GM18498 (cell line): Measurements from ENCODE around the gene ADAM23.

Experiments
- ATAC-seq: cut with Tn5 transposase; IDR thresholded peaks from one replicate; pipeline ENCODE4 v1.9.1; 2021; ENCODE audit warnings: mild to moderate bottlenecking, moderate library complexity; ENCODE audit not compliant: unreplicated experiment

Gene ADAM23

DNA sequence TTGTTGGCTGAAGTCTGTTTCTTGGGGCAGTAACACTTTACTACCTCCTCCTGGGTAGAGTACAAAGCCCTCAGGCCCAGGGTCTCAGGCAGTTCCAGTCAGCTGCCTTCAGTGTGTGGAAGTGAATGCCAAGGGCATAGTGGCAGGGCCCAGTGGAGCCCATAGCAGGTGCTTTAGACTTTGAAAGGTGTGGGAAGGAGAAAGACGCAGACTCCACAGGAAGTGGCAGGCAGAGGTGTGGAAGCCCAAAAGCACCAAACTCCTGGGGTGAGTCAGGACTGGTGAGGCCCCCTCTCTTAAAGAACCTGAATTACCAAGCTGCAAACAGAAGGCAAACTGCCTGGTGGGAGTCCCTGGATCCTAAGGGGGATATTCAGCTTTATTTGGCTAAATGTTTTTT, 45.3 kb downstream of the ADAM23 start:
- ATAC-seq, result no peak

DNA sequence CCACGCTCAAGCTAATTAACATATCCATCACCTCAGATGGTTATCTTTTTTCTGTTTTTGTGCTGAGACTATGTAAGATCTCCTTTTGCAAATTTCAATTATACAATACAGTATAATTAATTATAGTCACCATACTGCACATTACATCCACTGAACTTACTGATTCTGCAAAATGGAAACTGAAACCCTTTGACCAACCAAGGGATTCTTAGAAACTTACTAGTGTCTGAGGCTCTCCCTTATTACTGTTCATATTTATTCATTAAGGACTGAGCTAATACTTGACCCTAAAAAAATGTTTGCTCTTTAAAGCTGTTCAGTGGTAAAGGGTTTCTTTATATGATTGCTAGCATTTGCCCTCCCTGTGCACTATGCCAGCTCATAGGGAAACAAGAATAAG, 50.7 kb downstream of the ADAM23 start:
- no peak for ATAC-seq

DNA sequence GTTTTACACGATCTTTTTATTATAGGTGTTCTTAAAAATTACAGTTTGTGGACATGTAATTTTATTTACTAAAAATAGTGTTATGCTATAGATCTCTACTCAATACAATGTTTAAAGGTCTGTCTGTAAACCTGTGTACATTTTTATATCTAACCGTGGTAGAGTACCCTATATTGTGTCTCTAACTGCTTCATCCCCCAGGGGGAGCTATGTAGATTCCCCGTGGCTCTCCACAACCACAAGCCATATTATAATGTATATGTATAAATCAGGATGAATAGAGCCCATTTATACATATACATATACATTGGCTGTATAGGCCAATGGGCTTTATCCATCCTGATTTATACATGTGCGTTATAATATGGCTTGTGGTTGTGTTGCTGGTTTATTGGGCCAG, 59.4 kb downstream of the ADAM23 start:
- ATAC-seq, result no peak

DNA sequence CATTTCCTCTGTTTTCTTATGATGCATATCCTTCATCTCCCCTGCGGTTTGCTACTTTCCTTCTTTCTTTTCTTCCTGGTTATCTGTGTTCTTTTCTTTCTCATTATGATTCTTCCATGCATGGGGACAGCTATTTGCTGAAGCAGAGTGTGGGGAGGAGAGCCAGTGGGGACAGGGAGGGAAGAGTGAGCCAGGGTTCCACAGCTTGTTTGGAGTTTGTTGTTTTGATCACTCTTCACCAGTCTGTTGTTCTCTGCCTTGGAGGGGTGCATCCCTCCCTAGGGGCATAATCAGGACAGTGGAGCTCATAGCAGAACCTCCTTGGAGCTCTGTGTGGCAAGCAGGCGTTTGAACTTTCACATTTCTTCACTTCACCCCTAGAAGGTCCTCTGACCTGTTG, 68.0 kb downstream of the ADAM23 start:
- ATAC-seq, result no peak

DNA sequence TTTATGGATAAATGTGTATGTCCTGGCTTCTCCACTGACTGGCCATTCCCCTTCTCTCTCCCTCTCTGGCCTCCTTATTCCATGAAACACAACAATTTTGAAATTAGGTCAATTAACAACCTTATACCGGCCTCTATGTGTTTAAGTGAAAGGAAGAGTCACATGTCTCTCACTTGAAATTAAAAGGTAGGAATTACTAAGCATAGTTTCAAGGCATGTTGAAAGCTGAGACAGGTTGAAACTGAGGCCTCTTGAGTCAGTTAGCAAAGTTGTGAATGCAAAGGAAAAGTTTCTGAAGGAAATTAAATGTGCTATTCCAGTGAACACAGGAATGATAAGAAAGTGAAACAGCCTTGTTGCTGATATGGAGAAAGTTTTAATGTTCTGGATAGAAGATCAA, 69.7 kb downstream of the ADAM23 start:
- ATAC-seq, result no peak

DNA sequence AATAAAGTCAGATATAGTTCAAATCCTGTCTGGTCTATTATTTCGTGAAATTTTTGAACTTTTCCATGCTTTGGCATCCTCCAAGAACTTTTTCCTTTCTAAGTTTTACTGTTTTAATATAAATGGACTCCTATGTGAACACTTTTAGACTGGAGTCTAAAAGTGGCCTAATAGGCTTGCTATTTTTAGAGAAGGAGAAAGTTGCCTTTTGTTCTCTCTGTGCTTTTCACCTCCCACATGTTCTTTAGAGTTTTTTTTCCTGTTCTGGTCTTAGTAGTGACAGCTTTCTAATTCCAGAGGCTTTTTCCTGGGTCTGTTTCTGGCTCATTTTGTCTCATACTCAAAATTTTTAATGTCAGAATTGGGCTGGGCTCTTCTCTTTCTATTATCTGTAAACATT, 72.2 kb downstream of the ADAM23 start:
- ATAC-seq, result no peak

DNA sequence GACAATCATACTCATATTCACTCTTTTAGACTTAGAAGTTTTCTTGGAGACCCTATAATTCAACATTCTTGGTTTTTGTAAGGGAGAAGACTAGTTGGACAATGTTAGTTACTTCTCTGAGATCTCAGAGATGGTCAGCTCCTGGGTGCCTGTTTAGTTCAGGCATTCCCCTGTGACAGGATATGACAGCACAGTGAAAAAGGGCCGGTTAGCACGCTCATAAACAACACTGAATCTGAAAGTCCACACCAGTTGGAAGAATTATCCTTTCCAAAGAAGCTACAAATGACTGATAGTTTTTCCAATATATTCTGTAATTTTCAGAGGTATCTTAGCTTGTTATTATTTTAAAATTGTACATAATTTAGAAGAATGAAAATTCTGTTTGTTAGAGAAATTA, 75.7 kb downstream of the ADAM23 start:
- ATAC-seq, result no peak

DNA sequence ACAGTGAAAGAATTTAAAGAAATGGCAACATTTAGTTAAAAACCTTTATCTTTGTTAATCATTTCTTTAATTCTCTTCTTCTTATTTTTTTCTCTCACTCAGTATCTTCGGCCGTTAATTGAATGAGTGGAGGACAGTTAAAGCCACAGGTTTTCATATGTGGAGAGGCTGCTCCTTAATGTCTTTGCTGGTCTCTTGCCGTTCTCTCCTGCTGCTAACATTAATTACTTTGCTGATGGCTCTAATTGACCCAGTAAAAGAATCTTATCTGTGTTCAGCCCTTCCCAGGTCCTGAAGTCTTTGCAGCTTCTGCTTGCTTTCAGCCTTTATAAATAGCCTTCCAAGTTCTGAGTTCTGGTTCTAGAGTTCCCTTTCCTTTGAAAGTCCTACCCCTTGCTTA, 77.1 kb downstream of the ADAM23 start:
- no peak for ATAC-seq

DNA sequence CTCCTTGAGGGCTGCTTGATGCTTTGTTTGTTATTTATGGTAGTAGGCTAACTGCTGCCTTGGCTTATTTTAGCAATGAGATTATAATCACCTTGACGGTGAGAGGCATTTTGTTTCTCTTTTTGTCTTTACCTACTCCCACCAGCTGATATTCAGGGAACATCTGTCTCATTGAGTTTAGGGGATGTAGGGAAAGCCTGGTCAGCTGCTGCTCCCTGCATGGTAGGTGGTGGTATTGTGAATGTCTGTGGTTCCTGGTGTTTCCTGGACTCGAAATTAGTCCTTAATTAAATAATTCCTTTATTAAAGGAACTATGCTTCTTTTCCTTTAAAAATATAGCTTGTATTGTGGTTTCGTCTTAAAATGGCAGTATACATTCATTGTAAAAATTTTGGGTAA, 77.8 kb downstream of the ADAM23 start:
- no peak for ATAC-seq

DNA sequence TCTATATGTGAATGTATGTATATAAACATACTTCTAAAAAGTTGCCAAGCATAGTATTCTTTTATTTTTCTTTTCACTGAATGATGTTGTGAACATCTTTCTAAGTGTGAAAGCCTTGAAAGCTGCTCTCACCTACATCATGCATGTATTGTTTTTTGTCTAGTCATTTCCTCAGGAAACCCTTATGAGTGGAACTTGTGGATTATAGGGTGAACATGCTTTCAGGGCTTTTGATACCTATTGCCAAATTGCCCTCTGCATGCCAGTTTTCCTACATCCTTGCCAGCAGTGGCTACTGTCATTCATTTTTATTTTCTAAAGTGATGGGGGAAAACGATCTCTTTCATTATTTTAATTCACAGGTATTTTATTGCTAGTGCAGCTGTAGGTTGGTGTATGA, 78.3 kb downstream of the ADAM23 start:
- no peak for ATAC-seq

DNA sequence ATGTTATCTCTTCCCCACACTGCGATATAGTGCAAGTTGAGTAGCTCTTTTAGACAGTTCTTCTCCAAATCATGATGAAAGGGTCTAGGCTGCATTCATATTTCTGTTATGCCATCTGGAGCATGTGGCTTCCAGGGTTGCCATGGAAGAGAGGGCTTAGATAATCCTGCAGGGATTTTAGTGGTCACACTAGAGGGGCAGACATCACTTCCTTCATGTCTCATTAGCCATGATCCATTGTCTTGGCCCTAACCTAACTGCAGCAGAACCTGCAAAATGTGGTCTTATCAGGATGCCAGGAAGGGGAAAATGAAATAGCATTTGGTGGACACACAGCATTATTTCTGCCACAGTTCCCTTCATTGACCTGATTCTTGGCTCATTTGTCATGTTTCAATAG, 83.1 kb downstream of the ADAM23 start:
- ATAC-seq, result no peak

DNA sequence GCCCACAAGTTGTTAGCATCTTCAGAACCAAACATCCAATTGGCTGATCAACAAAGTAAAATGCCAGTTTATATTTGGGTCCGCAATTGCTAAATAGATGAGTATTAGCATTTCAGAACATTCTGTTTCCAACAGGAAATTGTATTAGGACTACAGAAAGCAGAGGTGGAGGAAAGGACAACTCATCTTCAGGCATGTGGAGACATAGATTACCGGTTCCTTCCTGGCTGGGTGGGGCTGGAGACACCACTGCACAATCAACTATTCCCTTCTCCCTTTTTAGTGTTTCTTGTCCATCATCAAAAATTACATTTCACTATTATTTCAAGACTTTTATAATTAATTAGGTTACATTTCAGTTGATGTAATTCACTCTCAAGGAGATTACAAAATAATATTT, 83.8 kb downstream of the ADAM23 start:
- no peak for ATAC-seq

DNA sequence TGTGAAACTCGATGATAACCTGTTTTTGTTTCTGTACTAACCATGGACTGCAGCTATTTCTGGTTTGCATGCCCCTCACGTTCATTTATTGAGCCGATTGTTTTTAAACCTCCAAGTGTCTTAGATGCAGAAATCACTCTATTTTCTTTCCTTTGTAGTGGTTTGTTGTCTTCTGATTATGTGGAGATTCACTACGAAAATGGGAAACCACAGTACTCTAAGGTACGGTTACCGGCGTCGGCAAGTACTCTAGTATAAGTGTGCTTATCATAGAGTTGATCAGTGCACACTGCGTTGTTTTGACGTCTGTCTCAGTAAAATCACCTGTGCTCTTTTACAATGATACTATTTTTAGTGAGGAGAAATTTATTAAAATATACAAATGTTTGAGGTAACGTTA, 87.4 kb downstream of the ADAM23 start:
- ATAC-seq, result no peak

DNA sequence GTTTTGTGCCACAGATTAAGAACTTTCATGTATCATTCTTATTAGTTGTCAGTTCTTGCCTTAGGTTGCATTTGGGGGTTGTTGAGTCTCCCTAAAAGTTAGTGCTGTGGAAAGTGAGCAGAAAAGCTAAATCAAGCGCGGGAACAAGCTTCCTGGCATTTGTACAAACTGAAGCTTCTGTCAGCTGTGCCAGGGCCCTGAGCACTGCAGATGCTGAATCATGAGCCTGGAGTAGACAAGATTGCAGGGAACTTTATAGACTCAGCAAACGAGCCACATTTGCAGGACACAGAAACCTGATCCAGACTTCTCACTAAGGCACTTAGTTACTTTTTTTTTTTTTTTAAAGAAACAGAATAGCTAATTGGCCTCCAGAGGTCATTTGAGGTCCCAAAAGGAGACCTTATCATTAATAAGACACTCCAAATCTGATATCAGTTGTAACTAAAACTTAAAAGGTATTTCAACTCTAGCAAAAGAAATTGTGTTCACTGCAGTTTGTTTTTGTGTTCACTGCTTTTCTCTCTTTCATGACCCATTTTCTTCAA, 88.7 kb downstream of the ADAM23 start:
- ATAC-seq, result no peak

DNA sequence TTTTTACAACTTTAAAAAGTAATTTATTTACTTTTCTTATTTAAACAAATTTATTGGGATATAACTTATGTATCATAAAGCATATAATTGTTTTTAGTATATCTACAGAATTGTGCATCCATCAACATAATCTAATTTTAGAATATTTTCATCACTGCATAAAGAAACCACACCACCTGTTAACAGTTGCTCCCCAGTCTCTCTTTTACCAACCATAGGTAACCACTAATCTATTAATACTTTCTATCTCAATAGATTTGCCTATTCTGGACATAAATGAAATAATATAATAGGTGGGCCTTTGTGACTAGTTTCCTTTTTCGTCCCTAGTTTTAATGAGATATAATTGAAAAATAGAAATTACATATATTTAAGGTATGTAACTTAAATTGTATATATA, 90.6 kb downstream of the ADAM23 start:
- ATAC-seq, result no peak

DNA sequence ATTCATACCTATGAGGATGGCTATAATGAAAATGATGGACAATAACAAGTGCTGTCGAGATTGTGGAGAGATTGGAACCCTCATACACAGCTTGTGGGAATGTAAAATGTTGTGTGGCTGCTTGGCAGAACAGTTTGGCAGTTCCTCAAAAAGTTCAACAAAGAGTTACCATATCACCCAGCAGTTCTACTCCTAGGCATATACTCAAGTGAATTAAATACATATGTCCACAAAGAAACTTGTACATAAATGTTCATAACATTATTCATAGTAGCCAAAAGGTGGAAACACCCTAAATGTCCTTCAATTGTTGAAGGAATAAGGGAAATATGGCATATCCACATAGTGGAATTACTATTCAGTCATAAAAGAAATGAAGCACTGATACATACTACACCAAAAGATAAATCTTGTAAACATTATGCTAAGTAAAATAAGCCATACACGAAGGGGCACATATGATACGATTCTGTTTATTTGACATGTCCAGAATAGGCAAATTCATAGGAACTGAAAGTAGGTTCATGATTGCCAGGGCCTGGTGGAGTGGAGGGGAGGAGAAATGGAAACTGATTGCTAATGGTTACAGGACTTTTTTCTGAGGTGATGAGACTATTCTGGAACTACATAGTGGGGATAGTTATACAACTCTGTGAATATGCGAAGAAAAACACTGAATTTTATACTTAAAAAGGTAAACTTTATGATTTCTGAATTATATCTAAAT, 92.1 kb downstream of the ADAM23 start:
- peak; percentile 77 for ATAC-seq

DNA sequence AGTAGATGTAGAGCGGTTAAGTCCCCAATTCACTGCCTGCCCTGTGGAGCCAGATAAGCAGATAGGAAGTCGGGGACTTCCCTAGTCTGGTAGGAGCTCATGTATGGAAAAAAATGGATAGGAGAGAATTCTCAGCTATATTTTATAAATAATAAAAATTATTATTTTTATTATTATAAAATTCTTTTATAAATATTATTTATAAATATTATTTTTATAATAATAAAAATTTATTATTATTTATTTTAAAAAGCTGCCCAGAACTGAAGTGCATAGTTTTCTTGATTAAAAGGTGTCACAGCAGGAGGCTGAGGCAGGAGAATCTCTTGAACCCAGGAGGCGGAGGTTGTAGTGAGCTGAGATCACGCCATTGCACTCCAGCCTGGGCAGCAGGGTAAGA, 97.4 kb downstream of the ADAM23 start:
- ATAC-seq, result no peak

DNA sequence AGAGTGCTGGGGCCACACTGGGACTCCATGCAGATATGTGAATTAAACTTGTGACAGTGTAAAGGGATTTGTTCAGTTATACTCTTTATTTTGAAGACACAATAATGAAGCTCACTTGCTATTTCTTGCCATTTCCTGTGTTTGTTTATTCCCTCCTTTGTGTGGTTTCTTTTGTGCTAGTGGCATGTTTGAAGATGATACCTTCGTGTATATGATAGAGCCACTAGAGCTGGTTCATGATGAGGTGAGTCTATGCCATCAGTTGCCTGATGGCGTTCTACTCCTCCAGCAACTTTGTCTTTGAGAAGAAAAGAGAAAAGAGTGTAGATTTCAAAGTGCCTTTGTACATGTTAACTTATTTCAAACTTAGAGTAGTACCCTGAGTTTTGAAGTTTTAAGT, 99.7 kb downstream of the ADAM23 start:
- ATAC-seq, result no peak

DNA sequence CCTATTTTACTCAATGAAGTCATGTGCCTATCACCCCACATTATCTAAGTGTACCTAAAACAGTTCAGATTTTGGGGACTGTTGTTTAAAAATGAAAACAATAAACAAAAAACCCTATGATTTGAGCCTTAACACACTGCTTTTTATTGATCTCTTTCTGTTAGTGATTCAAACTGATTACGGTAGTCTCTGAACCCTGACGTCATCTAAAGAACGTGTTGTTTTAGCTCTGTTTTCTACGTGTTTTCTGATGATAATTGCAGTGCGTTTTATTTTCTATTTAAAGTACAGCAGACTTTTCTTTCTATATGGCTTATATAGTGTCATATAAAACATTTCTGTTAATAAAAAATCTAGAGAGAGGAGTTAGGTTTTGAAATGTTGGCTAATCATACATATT, 105.1 kb downstream of the ADAM23 start:
- ATAC-seq, result no peak

DNA sequence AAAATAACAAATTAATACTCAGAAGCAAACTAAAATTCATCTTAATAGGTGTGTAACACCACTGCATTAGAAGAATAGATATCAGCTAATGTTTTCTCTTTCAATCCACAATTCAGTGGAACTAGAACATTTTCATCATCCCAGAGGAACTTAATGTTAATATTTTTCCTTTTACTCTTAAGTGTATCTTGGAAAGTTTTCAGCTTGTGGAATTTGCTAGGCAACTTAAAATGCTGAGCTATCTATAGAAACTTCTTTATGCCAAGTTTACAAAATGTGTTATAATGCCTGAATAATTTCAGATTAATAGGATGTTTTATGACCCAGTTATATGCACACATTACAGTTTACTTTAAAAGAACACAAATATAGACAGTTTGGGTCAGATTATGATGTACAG, 112.4 kb downstream of the ADAM23 start:
- ATAC-seq, result no peak

DNA sequence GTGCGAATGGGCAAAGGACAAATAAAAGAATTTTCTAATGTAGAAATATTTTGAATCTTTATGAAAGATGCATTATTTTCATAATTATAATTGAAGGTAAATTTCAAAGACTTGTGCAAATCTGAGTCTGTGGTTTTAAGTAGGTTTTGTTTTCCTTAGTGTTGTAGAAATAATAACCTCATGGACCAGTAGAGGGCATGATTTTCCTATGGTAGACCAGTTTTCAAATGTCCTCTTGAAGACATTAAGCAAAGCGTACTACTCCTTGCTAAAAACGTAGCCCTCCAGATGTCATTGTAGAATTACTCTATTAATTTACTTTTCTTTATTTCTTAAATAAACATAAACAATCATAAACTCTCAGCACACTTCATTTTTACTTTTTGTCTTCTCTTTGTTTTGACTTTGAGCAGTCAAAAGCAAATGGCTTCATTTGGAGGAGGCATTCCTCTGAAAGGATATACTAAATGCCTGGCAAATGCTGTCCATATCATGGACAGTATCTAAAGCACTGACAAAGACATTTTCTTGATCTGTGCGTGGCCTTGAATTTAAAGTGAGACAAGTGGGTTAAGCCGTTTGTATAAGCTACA, 113.1 kb downstream of the ADAM23 start:
- peak; percentile 53 for ATAC-seq

DNA sequence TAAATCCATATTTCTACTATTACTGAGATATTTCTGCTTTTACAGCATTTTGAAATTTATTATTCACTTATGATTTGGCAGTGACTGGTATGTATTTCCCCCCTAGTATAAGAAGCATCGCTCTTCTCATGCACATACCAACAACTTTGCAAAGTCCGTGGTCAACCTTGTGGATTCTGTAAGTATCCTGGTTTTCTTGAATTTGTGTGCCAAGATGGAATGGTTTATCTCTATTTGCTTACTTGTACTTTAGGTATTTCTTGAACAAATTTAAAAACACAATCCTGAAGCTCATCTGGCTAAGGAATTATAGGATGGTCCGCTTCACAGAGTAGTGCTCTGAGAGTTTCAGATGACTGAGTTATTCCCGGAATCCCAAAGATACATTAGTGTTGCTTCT, 114.0 kb downstream of the ADAM23 start:
- no peak for ATAC-seq

DNA sequence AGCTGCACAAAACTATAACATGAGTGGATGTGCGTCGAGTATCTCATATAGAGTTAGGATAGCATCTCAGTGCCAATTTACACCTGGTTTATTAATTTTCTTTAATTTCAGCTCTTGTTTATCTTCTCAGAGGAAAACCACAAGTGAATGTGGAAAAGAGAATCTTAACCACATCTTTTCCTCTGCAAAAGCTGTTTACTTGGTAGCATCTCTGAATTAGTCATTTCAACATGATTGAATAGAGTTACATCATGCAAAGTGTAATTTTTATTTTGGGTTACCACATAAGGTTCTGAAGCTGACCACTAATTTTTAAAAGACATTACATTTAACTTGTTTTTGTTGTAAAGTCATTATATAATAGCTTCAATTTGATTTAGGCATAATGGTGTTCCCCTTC, 115.2 kb downstream of the ADAM23 start:
- ATAC-seq, result no peak
